Neutrophil (primary cell): ENCODE data around the gene PDGFRB.

Experiments
- H3K27ac ChIP-seq: fragments of 200-600 bp; sonication (generic); 2 replicates; pipeline ENCODE4 v1.5.1; 2016; ENCODE audit warnings: mild to moderate bottlenecking, moderate library complexity
- H3K27me3 ChIP-seq: fragments of 200-600 bp; sonication (generic); 2 replicates; pipeline ENCODE4 v1.6.0; 2016; ENCODE audit warnings: mild to moderate bottlenecking
- H3K36me3 ChIP-seq: fragments of 200-600 bp; sonication (generic); 2 replicates; pipeline ENCODE4 v1.5.1; 2017
- H3K4me1 ChIP-seq, 2 experiments: fragments of 200-600 bp in 1 of 2; sonication (generic) in 1 of 2; 1 replicate in 1 of 2; 2 replicates in 1 of 2; pipeline versions ENCODE4 v1.5.1 to v1.6.1; 2013 to 2016; ENCODE audit warnings: low read depth in 1 of 2, low read length in 1 of 2, mild to moderate bottlenecking in 1 of 2, moderate library complexity in 1 of 2; ENCODE audit not compliant: control insufficient read depth in 1 of 2, insufficient read depth in 1 of 2
- H3K4me3 ChIP-seq, 2 experiments: fragments of 200-600 bp in 1 of 2; sonication (generic) in 1 of 2; 1 replicate in 1 of 2; 2 replicates in 1 of 2; pipeline ENCODE4 v1.5.1; 2013 to 2016; ENCODE audit warnings: low read depth in 1 of 2, low read length in 1 of 2, mild to moderate bottlenecking in 1 of 2, moderate library complexity in 1 of 2
- H3K9me3 ChIP-seq: fragments of 200-600 bp; sonication (generic); 2 replicates; pipeline ENCODE4 v1.5.1; 2016
- CTCF ChIP-seq: fragments of 200-600 bp; sonication (generic); IDR thresholded peaks from 2 replicates; pipeline ENCODE4 v1.5.1; 2016; ENCODE audit warnings: antibody characterized with exemption

Gene PDGFRB

GRCh38 chr5:150162142-150162513 lies 6.5 kb upstream of the PDGFRB start:
- Histone ChIP-seq H3K27me3 (peaks cover 36% of the 10 kb centered on the region), H3K36me3 (no peaks in the 10 kb centered on the region), H3K9me3 (no peaks in the 10 kb centered on the region), H3K27ac (no peak overlapping the region), H3K4me1 (no peaks in the 10 kb centered on the region), H3K4me3 (no peak overlapping the region)
- TF ChIP-seq CTCF, result no peak

- Histone ChIP-seq H3K27ac (no peak overlapping the region), H3K4me3 (no peak overlapping the region), H3K4me1 (no peaks in the 10 kb centered on the region), H3K9me3 (no peaks in the 10 kb centered on the region), H3K36me3 (no peaks in the 10 kb centered on the region), H3K27me3 (peaks cover 36% of the 10 kb centered on the region)
- peak; percentile 76 for TF ChIP-seq CTCF
Measured at GRCh38 chr5:150161242-150162141, 5.8 kb upstream of the PDGFRB start.

GRCh38 chr5:150160448-150161081 lies 4.9 kb upstream of the PDGFRB start:
- H3K4me3 ChIP-seq, result no peak overlapping the region
- no peak overlapping the region for H3K27ac ChIP-seq
- no peak for TF ChIP-seq CTCF
- no peaks in the 10 kb centered on the region for H3K36me3 ChIP-seq
- H3K4me1 ChIP-seq, result peaks cover 0 to 3% of the 10 kb centered on the region in 2 experiments
- no peaks in the 10 kb centered on the region for H3K9me3 ChIP-seq
- H3K27me3 ChIP-seq, result peaks cover 36% of the 10 kb centered on the region

GRCh38 chr5:150159741-150160179 lies 4.1 kb upstream of the PDGFRB start:
- Histone ChIP-seq H3K4me3 (no peak overlapping the region), H3K9me3 (no peaks in the 10 kb centered on the region), H3K27ac (no peak overlapping the region), H3K36me3 (no peaks in the 10 kb centered on the region), H3K4me1 (peaks cover 0 to 3% of the 10 kb centered on the region in 2 experiments), H3K27me3 (peaks cover 36% of the 10 kb centered on the region)
- TF ChIP-seq CTCF, result no peak

GRCh38 chr5:150159031-150159430 lies 3.4 kb upstream of the PDGFRB start:
- Histone ChIP-seq H3K27ac (no peak overlapping the region), H3K27me3 (peaks cover 42% of the 10 kb centered on the region), H3K9me3 (no peaks in the 10 kb centered on the region), H3K36me3 (no peaks in the 10 kb centered on the region), H3K4me3 (no peak overlapping the region), H3K4me1 (peaks cover 0 to 3% of the 10 kb centered on the region in 2 experiments)
- no peak for TF ChIP-seq CTCF
